Neural cell (in vitro differentiated cells): Measurements from ENCODE around the gene SLC25A36. TPM values are rescaled to one million over a fixed set of nuclear protein-coding genes. Genes with fewer than 3 reads are reported as not detected.

ENCODE experiments used
- H2AFZ ChIP-seq: fragments of 200-600, 300-800 bp; sonication (generic), shearing (Covaris generic); 2 replicates; pipeline ENCODE4 v1.6.0; 2014; ENCODE audit warnings: low read depth, mild to moderate bottlenecking, antibody characterized with exemption, low read length, moderate library complexity
- H3F3A ChIP-seq: fragments of 200-600 bp; shearing (Covaris generic); 2 replicates; pipeline ENCODE4 v1.6.1; 2016; ENCODE audit warnings: mild to moderate bottlenecking, moderate library complexity, mixed read lengths, antibody characterized with exemption, low read length; ENCODE audit not compliant: insufficient read depth, poor library complexity, severe bottlenecking
- H3K27ac ChIP-seq: fragments of 200-600, 300-800 bp; sonication (generic), shearing (Covaris generic); 2 replicates; pipeline ENCODE4 v1.5.1; 2014; ENCODE audit warnings: mild to moderate bottlenecking, low read length, moderate library complexity
- H3K27me3 ChIP-seq: fragments of 300-800, 200-600 bp; sonication (generic), shearing (Covaris generic); 2 replicates; pipeline ENCODE4 v1.6.0; 2014; ENCODE audit warnings: mild to moderate bottlenecking, low read depth, low read length, moderate library complexity; ENCODE audit not compliant: insufficient read depth
- H3K36me3 ChIP-seq: fragments of 300-800, 200-600 bp; sonication (generic), shearing (Covaris generic); 2 replicates; pipeline ENCODE4 v1.5.1; 2014; ENCODE audit warnings: mild to moderate bottlenecking, antibody characterized with exemption, low read length, moderate library complexity; ENCODE audit not compliant: insufficient read depth
- H3K4me2 ChIP-seq: fragments of 300-800, 200-600 bp; sonication (generic), shearing (Covaris generic); 2 replicates; pipeline ENCODE4 v1.6.0; 2014; ENCODE audit warnings: mild to moderate bottlenecking, low read length
- H3K4me3 ChIP-seq: fragments of 300-800, 200-600 bp; sonication (generic), shearing (Covaris generic); 2 replicates; pipeline ENCODE4 v1.5.1; 2014; ENCODE audit warnings: mild to moderate bottlenecking, low read length, moderate library complexity
- H3K79me2 ChIP-seq: fragments of 200-600 bp; shearing (Covaris generic); replicated peaks from 2 replicates; pipeline ENCODE4 v1.6.0; 2014; ENCODE audit warnings: mild to moderate bottlenecking, low read length, moderate library complexity; ENCODE audit not compliant: insufficient read depth
- H3K9ac ChIP-seq: fragments of 300-800, 200-600 bp; sonication (generic), shearing (Covaris generic); 2 replicates; pipeline ENCODE4 v1.6.1; 2016; ENCODE audit warnings: mild to moderate bottlenecking, low read length, mixed read lengths
- H3K9me2 ChIP-seq: fragments of 200-600 bp; shearing (Covaris generic); 2 replicates; pipeline ENCODE4 v1.6.1; 2016; ENCODE audit warnings: mild to moderate bottlenecking, low read length, mixed read lengths; ENCODE audit not compliant: insufficient read depth
- H3K9me3 ChIP-seq: fragments of 200-600, 300-800 bp; sonication (generic), shearing (Covaris generic); 2 replicates; pipeline ENCODE4 v1.6.1; 2016; ENCODE audit warnings: mild to moderate bottlenecking, mixed run types, low read length, moderate library complexity, mixed read lengths
- H4K20me1 ChIP-seq: fragments of 200-600 bp; shearing (Covaris generic); 2 replicates; pipeline ENCODE4 v1.6.1; 2016; ENCODE audit warnings: mild to moderate bottlenecking, mixed run types; ENCODE audit not compliant: insufficient read depth
- EP300 ChIP-seq: fragments of 450-650 bp; conservative IDR thresholded peaks from 2 replicates; pipeline ENCODE4 v1.6.1; 2014; ENCODE audit warnings: antibody characterized with exemption, mild to moderate bottlenecking, moderate library complexity; ENCODE audit not compliant: poor library complexity, severe bottlenecking
- EZH2 ChIP-seq: fragments of 200-600, 300-800 bp; shearing (Covaris generic), sonication (generic); IDR thresholded peaks from 2 replicates; pipeline ENCODE4 v1.6.1; 2014; ENCODE audit warnings: antibody characterized with exemption, low read length, borderline replicate concordance, mild to moderate bottlenecking; ENCODE audit not compliant: insufficient read depth, poor library complexity, severe bottlenecking
- MXI1 ChIP-seq: fragments of 450-650 bp; conservative IDR thresholded peaks from 2 replicates; pipeline ENCODE4 v1.6.1; 2014; ENCODE audit warnings: antibody characterized with exemption, mild to moderate bottlenecking; ENCODE audit not compliant: poor library complexity, severe bottlenecking
- POLR2AphosphoS5 ChIP-seq: IDR thresholded peaks from 2 replicates; pipeline ENCODE4 v1.6.1; 2012
- RAD21 ChIP-seq: fragments of 450-650 bp; conservative IDR thresholded peaks from 2 replicates; pipeline ENCODE4 v1.6.1; 2014; ENCODE audit warnings: antibody characterized with exemption, mild to moderate bottlenecking, moderate library complexity
- REST ChIP-seq: IDR thresholded peaks from 2 replicates; pipeline ENCODE4 v1.6.1; 2012; ENCODE audit warnings: borderline replicate concordance
- SMC3 ChIP-seq: fragments of 450-650 bp; conservative IDR thresholded peaks from 2 replicates; pipeline ENCODE4 v1.6.1; 2014; ENCODE audit warnings: antibody characterized with exemption, mild to moderate bottlenecking, moderate library complexity; ENCODE audit not compliant: poor library complexity
- TAF1 ChIP-seq: IDR thresholded peaks from 2 replicates; pipeline ENCODE4 v1.6.1; 2012; ENCODE audit warnings: low read depth
- polyA plus RNA-seq: library from polyadenylated mRNA; depleted of rRNA; stranded (reverse); fragments of >200 nt; gene quantifications from 2 replicates; pipeline ENCODE4 v1.2.3, GENCODE V29; 2014
- TF ChIP-seq, protein P1 (sequence below): fragments of 450-650 bp; IDR thresholded peaks from 2 replicates; pipeline ENCODE4 v1.5.1; 2014; ENCODE audit warnings: antibody characterized with exemption, mild to moderate bottlenecking, moderate library complexity; ENCODE audit not compliant: poor library complexity, severe bottlenecking

SLC25A36 gene
- polyA plus RNA-seq, 1 donor from 2014 or later, result 227 TPM

- Histone ChIP-seq H3K27me3 (no peaks in the 10 kb centered on the region), H2AFZ (no peak overlapping the region), H3K9me2 (no peaks in the 10 kb centered on the region), H3F3A (no peaks in the 10 kb centered on the region), H3K4me2 (no peak overlapping the region), H3K4me3 (no peak overlapping the region), H3K36me3 (no peaks in the 10 kb centered on the region), H3K9me3 (no peaks in the 10 kb centered on the region), H4K20me1 (no peaks in the 10 kb centered on the region), H3K27ac (no peak overlapping the region), H3K9ac (no peak overlapping the region), H3K79me2 (no peaks in the 10 kb centered on the region)
- no peak for TF ChIP-seq MXI1
- TF ChIP-seq SMC3, result no peak
- no peak for TF ChIP-seq REST
- no peak for TF ChIP-seq RAD21
- no peak for TF ChIP-seq EZH2
These were observed 38.8 kb upstream of the SLC25A36 start for GRCh38 chr3:140902791-140903190.

- Histone ChIP-seq H3K4me3 (no peak overlapping the region), H3K27ac (no peak overlapping the region), H3K9me2 (no peaks in the 10 kb centered on the region), H3K9me3 (no peaks in the 10 kb centered on the region), H3K9ac (no peak overlapping the region), H3K36me3 (no peaks in the 10 kb centered on the region), H4K20me1 (no peaks in the 10 kb centered on the region), H3K79me2 (no peaks in the 10 kb centered on the region), H2AFZ (no peak overlapping the region), H3K4me2 (no peak overlapping the region), H3K27me3 (no peaks in the 10 kb centered on the region), H3F3A (no peaks in the 10 kb centered on the region)
- TF ChIP-seq RAD21, result no peak
These were observed 38.4 kb upstream of the SLC25A36 start for GRCh38 chr3:140903196-140903595.

- no peak overlapping the region for H3K9ac ChIP-seq
- no peak overlapping the region for H3K27ac ChIP-seq
- no peaks in the 10 kb centered on the region for H3F3A ChIP-seq
- H3K4me3 ChIP-seq, result no peak overlapping the region
- H2AFZ ChIP-seq, result no peak overlapping the region
- no peaks in the 10 kb centered on the region for H3K27me3 ChIP-seq
- no peak overlapping the region for H3K4me2 ChIP-seq
- no peaks in the 10 kb centered on the region for H3K9me2 ChIP-seq
- no peaks in the 10 kb centered on the region for H3K9me3 ChIP-seq
- no peaks in the 10 kb centered on the region for H3K36me3 ChIP-seq
- no peaks in the 10 kb centered on the region for H4K20me1 ChIP-seq
- TF ChIP-seq RAD21, result no peak
- TF ChIP-seq REST, result no peak
- TF ChIP-seq TAF1, result no peak
- TF ChIP-seq SMC3, result no peak
- no peak for TF ChIP-seq MXI1
- TF ChIP-seq, protein P1, sequence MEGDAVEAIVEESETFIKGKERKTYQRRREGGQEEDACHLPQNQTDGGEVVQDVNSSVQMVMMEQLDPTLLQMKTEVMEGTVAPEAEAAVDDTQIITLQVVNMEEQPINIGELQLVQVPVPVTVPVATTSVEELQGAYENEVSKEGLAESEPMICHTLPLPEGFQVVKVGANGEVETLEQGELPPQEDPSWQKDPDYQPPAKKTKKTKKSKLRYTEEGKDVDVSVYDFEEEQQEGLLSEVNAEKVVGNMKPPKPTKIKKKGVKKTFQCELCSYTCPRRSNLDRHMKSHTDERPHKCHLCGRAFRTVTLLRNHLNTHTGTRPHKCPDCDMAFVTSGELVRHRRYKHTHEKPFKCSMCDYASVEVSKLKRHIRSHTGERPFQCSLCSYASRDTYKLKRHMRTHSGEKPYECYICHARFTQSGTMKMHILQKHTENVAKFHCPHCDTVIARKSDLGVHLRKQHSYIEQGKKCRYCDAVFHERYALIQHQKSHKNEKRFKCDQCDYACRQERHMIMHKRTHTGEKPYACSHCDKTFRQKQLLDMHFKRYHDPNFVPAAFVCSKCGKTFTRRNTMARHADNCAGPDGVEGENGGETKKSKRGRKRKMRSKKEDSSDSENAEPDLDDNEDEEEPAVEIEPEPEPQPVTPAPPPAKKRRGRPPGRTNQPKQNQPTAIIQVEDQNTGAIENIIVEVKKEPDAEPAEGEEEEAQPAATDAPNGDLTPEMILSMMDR, result no peak
- TF ChIP-seq POLR2AphosphoS5, result no peak
- no peak for TF ChIP-seq EP300
- TF ChIP-seq EZH2, result no peak
- H3K79me2 ChIP-seq, result no peaks in the 10 kb centered on the region
These were observed 37.1 kb upstream of the SLC25A36 start for GRCh38 chr3:140904521-140904920.
